Left ventricle myocardium inferior (tissue), 1 donor: ENCODE measurements around the gene NPW. TPM values are rescaled to one million over a fixed set of nuclear protein-coding genes. Genes with fewer than 3 reads are reported as not detected.

Source experiments
- DNase-seq: peaks from one replicate; pipeline ENCODE4 v3.0.0-alpha.2; 2020
- H3K27ac ChIP-seq: fragments of 200-600 bp; replicated peaks from 2 replicates; pipeline ENCODE4 v1.8.0; 2021
- H3K27me3 ChIP-seq: fragments of 200-600 bp; 2 replicates; pipeline ENCODE4 v1.8.0; 2021; ENCODE audit warnings: low read depth
- H3K36me3 ChIP-seq: fragments of 200-600 bp; 2 replicates; pipeline ENCODE4 v1.8.0; 2021
- H3K4me1 ChIP-seq: fragments of 200-600 bp; 2 replicates; pipeline ENCODE4 v1.8.0; 2021
- H3K4me3 ChIP-seq: fragments of 200-600 bp; 2 replicates; pipeline ENCODE4 v1.8.0; 2021; ENCODE audit warnings: mild to moderate bottlenecking, moderate library complexity
- H3K9me3 ChIP-seq: fragments of 200-600 bp; replicated peaks from 2 replicates; pipeline ENCODE4 v1.8.0; 2021
- CTCF ChIP-seq: fragments of 200-600 bp; IDR thresholded peaks from 2 replicates; pipeline ENCODE4 v1.8.0; 2021; ENCODE audit warnings: antibody characterized with exemption, mild to moderate bottlenecking, borderline replicate concordance
- intact Hi-C: fragments of 100-400 bp; cut with micrococcal nuclease; formaldehyde crosslinking; loops from one replicate; pipeline ENCODE4 v1.11.0; 2022
- total RNA-seq: library from RNA; stranded (reverse); fragmentation: NEBNext Ultra II Directional; extraction: Animal tissue kit (Norgen Biotek cat#: 25700); gene quantifications from one replicate; pipeline ENCODE4 v1.2.1, GENCODE V29; 2021
- donor health status: DM: no; HTN: yes; CAD: no; lungs with severe emphysema.

NPW gene
- total RNA-seq, 1 donor from 2014 or later: not detected

DNA sequence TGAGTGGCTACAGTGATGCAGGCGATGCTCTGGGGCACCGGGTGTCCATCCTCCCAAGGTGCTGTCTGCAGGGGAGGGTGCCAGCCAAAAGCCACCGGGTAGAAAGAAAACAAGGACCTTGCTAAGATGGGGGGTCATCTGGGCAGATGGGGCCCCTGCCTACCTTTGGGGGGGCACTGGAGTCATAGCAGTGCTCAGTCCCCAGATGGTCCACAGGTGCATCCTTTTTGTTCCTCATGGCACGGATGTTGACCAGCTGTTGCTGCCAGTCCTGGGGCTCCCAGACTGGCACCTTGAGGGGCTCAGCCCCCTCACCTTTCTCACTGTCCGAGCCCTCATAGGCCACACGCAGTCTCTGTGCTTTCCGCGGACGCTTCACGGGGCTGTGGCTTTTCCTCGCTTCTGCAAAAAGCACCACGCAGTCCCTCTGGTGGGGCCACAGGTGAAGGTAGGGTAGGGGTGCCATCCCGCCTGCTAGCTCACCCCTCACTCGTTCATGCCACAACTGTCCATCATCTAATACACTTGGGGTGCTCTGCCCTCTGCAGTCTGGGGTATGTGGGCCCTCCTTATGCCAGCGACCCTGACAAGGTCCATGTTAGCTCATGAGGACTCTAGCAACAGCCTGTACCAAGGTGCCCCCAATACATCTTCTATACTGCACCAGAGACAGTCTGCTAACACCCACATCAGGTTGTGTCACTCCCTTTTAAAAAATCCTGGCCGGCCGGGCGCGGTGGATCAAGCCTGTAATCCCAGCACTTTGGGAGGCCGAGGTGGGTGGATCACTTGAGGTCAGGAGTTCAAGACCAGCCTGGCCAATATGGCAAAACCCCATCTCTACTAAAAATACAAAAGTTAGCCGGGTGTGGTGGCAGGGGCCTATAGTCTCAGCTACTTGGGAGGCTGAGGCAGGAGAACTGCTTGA is 26.6 kb downstream of the NPW start:
- peak overlapping the region; percentile 91 for H3K4me3 ChIP-seq
- intact Hi-C loops: no loop called here
- TF ChIP-seq CTCF: no peak
- H3K4me1 ChIP-seq: peaks cover 79% of the 10 kb centered on the region
- H3K9me3 ChIP-seq: no peaks in the 10 kb centered on the region
- H3K27me3 ChIP-seq: no peaks in the 10 kb centered on the region
- H3K36me3 ChIP-seq: peaks cover 11% of the 10 kb centered on the region
- no peak for DNase-seq
- peak overlapping the region; percentile 96 for H3K27ac ChIP-seq

GRCh38 chr16:2046893-2047329 is 27.3 kb downstream of the NPW start:
- H3K9me3 ChIP-seq: no peaks in the 10 kb centered on the region
- H3K27ac ChIP-seq: peak overlapping the region; percentile 96
- no peaks in the 10 kb centered on the region for H3K27me3 ChIP-seq
- intact Hi-C loops: no loop called here
- no peak for TF ChIP-seq CTCF
- H3K4me1 ChIP-seq: peaks cover 73% of the 10 kb centered on the region
- no peak for DNase-seq
- H3K36me3 ChIP-seq: peaks cover 18% of the 10 kb centered on the region
- peak overlapping the region; percentile 91 for H3K4me3 ChIP-seq

DNA sequence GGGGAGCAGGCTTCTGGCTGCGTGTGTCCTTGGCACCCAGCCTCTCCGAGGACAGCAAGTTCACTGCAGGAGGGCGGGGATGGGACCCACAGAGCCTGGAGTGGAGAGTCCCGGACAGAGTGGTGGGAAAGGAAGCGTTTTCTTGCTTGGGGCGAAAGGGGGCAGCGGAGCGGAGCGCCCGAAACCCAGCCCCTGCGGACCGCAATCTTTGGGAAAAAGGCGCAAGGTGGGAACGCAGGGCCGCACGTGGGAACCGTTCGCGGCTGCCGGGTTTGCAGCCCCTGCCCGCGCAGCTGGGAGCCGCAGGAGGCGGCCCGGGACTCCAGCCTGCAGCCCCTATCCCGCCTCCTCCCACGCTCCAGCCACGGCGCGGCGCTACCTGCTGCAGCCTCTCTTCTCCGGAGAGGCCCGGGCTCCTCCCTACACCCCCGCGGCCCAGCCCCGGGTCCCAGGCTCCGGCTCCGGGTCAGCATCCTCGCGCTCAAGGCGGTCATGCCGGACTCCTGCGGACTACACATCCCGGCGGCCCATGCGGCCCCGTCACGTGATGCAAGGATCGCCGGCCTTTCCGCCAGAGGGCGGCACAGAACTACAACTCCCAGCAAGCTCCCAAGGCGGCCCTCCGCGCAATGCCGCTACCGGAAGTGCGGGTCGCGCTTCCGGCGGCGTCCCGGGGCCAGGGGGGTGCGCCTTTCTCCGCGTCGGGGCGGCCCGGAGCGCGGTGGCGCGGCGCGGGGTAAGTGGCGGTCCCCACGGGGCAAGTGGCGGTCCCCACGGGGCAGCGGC is 27.9 kb downstream of the NPW start, which contains the start of the genes NTHL1 and TSC2:
Gene NTHL1, minus strand, starts transcription at position 505 of the 786 bp plus-strand sequence. Its CDS starts 11 bp downstream, at position 494.
Gene TSC2, plus strand, starts transcription at position 656 of the 786 bp plus-strand sequence. CDS start 631 bp downstream, outside the sequence.
- peak; percentile 97 for DNase-seq
- no peaks in the 10 kb centered on the region for H3K27me3 ChIP-seq
- no peaks in the 10 kb centered on the region for H3K9me3 ChIP-seq
- intact Hi-C loops: no loop called here
- peak within 1 kb of the TSS; percentile 91 for H3K4me3 ChIP-seq
- H3K4me1 ChIP-seq: peaks cover 67% of the 10 kb centered on the region
- peak within 1 kb of the TSS; percentile 96 for H3K27ac ChIP-seq
- peak; percentile 51 for TF ChIP-seq CTCF
- peaks cover 24% of the 10 kb centered on the region for H3K36me3 ChIP-seq

GRCh38 chr16:2048116-2048543 is 28.5 kb downstream of the NPW start:
- H3K4me1 ChIP-seq: peaks cover 60% of the 10 kb centered on the region
- intact Hi-C loops: no loop called here
- H3K36me3 ChIP-seq: peaks cover 30% of the 10 kb centered on the region
- peak overlapping the region; percentile 96 for H3K27ac ChIP-seq
- H3K27me3 ChIP-seq: no peaks in the 10 kb centered on the region
- peak overlapping the region; percentile 91 for H3K4me3 ChIP-seq
- DNase-seq: no peak
- TF ChIP-seq CTCF: no peak
- no peaks in the 10 kb centered on the region for H3K9me3 ChIP-seq

- Histone ChIP-seq H3K27me3 (no peaks in the 10 kb centered on the region), H3K4me1 (peaks cover 12% of the 10 kb centered on the region), H3K4me3 (no peak overlapping the region), H3K27ac (no peak overlapping the region), H3K9me3 (no peaks in the 10 kb centered on the region), H3K36me3 (peaks cover 67% of the 10 kb centered on the region)
- intact Hi-C loops: no loop called here
- no peak for TF ChIP-seq CTCF
- DNase-seq: no peak
These were observed 33.6 kb downstream of the NPW start for GRCh38 chr16:2053211-2053610.
